GM21576 (cell line): ENCODE data around the gene AUTS2.
A peak's percentile ranks its signal among the peaks of the same experiment; 100 is the strongest.

Experiments
- ATAC-seq: cut with Tn5 transposase; IDR thresholded peaks from one replicate; pipeline ENCODE4 v1.9.1; 2021; ENCODE audit warnings: mild to moderate bottlenecking, moderate library complexity; ENCODE audit not compliant: unreplicated experiment

Gene AUTS2

DNA sequence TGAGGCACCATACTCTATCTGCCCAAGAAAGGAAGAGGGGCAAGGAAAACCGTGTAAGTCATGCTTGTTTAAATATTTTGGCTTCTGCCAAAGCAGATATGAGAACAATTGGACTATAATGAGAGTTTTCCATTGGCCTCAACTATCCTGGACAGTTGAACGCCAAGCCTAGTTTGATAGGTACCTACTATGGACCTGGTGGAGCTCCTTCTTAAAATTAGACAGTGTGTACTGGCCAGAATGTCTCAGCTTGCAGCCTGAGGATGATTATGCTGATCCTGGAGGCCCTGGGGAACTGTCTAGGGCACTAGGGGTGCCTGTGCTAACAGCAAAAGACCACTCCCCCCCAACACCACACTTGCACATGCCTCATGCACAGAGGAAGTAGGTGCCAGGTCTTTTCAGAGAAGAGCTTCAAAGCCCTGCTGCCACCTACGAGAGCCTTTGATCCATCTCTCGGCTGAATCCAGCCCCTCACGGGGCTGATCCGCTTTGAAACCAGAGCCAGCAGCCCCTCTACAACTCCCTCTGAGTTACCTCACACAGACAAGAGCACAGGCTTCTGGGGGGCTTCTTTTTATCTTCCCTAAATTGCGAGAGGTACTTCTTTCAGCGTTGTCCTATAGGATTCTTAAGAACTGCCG is 1059.8 kb downstream of the AUTS2 start:
- ATAC-seq, result no peak

DNA sequence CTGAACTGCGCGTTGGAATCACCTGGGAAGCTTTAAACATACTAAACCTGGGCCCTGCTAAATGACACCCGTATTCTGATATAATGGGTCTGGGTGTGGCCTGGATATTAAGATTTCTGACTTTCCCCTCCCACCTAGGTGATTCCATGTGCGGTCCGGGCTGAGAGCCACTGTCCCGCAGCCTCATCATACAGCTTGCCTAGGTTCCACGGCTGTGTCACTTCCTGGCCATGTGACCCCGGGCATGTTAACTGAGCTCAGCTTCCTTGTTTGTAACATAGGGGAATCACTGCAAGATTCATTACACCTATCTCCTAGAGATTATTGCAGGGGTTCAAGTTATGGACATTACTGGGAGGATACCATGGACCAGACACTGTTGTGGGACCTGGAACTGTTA is 1061.0 kb downstream of the AUTS2 start:
- ATAC-seq, result no peak

DNA sequence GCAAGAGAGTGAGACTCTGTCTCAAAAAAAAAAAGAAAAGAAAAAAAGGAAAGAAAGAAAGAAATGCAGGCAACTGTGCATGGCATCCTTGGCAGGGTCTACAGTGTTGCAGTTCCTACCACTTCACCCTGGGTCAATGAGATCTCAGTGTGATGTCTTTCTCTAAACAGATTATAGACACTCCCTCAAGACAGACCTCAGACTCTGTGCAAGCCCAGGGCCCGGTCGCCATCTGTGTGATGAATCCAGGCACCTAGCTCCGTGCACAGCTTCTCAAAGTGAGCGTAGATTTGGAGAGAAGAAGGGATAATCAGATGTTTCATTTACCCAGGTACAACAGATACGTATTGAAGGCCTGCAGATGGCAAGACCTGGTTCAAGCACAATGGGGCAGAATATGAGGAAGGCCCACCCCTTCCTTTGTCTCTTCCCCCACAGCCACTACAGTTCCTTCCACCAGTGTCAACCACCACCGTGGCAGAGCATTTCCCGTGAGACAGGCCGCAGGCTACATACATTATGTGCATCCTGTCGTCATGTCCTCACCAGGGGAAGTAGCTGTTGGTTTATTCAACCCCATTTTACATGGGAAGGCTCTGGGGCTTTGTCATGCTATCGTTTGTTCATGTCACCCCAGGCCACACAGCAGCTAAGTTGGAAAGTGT is 1062.0 kb downstream of the AUTS2 start:
- ATAC-seq, result no peak

DNA sequence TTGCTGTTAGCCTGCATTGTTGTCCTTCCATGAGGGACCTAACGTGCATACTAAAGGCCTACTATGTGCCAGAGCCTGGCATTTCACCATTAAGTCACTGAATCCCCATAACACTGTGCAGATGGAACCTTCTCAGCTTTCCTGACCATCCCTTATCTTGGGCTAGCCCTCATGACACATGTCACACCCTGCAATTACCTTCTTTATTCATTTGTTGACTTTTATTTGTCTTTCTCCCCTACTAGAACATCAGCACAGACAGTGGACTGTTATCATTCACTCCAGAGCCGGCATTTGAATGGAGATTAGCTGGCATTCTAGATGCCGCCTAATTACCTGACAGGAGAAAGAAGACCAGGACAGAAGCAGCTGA is 1062.5 kb downstream of the AUTS2 start:
- no peak for ATAC-seq

DNA sequence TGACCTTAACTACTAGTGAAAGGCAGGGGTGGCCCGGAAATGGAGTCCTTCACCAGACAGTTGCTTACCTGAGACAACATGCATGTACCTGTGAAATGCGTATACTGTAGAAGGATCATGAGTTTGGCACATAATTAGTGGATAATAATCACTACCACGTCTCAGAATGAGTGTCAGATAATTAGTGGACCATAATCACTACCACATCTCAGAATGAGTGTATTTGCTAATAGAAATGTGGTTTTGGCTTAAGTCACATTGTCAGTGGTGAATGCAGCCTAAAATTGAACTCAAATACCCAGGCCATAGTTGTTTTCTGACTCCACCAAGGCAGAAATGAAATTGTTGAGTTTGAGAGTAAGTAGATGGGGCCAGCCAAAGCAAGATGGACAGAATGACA is 1065.4 kb downstream of the AUTS2 start:
- ATAC-seq, result no peak

DNA sequence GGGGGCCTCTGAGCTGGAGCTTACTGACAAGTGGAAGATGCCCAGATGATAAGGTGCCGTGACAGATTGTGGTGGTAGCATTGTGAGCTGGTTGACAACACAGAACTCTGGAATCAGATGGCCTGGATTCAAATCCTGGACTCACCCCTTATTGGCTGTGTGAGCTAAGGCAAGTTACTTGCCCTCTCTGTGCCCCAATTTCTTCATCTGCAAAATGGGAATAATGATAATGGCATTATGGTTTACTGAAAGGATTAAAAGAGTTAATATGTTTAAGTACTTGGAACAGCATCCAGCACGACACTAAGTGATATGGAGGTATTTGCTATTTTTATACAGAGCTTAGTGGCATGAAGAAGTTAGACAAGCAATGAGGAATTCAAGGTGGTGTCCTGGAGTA is 1067.7 kb downstream of the AUTS2 start:
- ATAC-seq, result no peak

DNA sequence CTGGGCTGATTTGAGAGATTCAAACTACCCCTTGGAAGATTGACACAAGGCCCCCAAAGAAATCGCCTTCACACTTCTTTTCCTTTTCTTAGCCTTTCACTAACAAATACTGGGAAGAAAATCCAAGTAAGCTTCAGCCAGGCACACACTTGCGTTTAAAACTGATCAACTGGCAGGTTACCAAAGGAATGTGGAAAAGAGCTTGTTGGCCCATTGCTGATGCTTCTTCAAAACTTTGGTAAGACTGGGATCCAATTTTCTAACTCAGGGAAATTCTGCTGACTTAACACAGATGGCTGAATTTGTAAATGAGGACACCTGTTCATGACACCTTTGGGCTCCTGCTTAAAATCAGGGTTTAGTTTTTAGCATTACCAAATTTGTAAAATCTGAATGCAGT is 1069.1 kb downstream of the AUTS2 start:
- ATAC-seq, result no peak

DNA sequence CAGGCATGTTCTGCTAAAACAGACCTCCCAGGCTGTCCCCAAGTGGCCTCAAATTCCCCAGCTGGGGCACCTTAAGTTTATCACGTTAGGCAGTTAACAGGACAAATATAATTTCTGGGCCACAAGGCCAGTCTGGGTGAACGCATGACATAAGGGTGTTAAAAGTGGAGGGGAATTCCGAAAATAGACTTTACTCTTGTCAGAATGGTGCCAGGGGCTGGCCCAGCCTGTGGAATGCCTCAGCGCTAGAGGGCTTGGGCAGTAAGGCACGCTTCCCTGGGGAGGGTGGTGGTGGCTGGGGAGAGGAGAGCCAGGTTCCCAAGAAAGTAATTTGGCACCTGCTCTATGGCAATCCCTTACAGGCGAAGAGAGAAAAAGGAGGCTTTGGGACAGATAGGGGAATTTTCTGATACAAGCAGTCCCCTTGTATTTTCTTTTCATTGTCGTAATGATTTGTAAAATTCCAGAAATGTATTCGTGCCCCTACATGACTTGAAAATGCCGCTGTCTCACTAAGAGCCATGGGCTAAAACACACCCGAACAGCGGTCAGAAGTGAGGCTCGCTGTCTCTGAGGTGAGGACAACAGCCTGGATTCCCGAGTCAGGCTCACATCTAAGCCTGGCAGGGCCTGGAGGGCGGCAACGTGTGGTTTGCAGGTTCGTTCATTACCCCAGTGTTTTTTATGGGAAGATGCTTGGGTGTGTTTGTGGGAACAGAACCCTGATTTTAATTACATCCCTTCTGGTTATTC is 1070.5 kb downstream of the AUTS2 start:
- no peak for ATAC-seq

DNA sequence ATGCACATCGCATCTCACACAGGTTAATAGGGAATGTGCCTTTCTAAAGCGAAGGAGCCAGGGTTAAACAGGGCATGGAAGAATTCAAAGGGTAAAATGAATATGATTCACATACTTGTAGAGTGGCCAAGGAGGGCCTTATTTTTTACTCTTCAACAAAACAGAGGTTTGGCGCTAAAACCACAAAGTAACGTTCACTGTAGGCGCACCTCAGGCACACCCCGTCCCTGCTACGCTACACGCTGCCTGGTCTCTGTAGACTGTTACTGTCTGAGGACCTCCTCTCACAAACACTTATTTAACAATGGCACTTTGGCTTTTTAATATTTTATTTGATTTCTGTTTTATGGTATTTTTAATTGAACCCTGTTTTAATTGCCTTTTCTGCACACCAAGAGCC is 1071.6 kb downstream of the AUTS2 start:
- ATAC-seq, result no peak

DNA sequence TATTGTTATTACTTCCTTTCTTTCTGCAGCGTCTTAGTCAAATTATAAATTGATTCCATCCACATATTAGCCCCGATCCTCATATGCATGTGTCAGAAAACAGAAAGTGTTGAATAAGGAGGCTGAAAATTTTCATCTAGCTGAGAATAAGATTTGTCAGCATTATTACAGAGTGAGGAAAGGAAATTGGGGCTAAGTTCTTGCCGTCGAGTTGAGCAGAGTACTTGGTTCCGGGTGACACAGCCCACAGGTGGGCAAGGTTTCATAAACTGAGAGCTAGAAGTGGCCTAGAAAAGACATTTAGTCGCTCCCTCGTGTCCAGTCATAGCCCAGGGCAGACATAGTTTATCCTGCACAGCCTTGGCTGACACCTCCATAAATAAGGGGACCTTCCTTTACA is 1072.0 kb downstream of the AUTS2 start:
- ATAC-seq, result no peak

DNA sequence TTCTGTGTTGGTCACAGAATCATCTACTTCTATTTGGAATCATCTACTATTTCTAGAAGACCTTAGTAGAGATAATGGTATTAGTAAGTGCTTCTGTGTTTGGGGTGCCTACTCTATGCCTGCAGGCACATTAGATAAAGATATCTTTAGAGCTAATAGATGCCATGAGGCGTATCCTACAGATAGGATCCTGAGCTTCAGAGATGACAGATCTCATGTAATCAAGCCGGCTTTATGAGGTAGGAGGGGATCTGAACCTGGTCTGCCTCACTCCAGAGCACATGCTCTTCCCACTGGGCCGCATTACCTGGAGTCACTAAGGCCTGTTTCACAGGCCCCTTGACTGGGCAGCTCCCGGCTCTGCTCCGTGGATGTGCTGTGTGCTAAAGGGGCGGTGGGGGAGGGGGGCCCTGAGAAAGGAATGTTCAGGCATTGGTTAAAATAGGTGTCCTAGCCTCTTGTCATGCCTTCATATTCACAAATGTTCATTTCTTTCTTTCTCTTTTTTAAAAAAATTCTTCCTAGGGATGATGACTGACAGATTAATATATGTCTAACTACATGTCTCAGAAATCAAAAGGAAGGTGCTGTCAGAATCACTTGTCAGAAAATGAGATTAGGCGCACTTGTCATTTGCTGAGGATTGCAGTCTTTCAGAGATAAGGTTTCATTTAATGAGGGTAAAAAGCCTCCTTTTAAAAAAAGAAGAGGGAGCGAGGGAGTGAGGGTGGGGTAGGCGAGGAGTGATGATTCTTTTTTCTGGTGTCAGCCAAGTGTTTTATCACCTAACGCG is 1075.7 kb downstream of the AUTS2 start:
- ATAC-seq, result no peak

DNA sequence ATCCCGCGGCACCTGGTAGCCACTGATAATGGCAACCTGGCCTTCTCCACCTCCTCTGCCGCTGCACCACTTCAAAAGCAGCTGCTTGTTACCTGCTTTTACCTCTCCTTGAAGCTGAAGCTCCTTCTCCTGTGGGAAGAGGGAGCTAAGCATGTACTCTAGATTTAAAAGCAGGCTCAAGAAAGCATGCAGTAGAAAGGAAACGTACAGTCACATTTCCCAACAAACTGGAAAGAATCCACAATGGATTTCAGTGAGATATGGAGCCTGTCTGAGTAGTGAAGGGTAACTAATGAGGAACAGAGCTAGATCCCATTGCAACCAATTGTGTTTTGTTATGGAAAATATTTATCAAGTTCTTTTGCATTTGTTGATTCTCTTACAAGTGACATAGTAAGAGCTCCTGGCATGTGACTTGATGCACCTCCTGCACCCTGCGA is 1076.3 kb downstream of the AUTS2 start:
- ATAC-seq, result no peak

DNA sequence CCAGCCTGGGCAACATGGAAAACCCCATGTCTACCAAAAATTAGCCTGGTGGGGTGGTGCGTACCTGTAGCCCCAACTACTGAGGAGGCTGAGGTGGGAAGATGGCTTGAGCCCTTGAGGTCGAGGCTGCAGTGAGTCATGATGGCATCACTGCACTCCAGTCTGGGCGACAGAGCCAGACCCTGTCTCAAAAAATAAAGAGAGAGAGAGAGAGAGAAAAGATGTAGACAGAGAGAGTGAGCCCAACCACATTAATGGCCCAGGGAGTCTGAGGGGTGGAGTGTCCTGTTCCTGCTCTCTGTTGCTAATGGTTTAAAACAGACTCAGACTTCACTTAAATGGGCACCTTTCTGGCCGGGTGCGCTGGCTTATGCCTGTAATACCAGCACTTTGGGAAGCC is 1078.0 kb downstream of the AUTS2 start:
- no peak for ATAC-seq

DNA sequence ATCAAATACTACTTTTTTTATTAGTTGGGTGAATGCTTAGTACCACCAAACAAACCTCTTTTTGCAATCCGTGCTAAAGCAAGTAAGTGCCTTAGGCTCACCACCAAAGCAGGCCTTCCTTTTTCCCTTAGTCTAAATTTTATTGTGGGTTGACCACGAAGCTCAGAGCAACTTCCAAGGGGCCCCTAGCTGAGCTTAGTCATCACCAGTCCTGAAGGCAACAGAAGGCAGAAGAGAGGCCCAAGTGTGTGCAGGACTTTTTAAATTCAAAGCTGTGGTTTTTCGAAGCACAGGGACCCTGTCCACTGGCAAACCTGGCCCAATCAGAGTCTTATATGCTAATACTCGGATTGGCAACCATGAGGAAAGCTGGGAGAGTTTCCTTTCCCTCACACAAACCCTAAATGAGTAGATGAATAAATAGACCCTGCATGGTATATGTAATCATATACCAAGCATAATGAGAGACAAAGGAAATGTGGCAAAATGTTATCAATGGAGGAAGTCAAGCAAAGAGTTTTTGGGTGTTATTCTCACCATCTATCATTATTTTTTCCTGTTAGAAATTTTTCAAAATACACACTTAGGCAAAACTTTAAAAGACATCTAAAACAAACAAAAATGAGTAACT is 1080.5 kb downstream of the AUTS2 start:
- no peak for ATAC-seq

DNA sequence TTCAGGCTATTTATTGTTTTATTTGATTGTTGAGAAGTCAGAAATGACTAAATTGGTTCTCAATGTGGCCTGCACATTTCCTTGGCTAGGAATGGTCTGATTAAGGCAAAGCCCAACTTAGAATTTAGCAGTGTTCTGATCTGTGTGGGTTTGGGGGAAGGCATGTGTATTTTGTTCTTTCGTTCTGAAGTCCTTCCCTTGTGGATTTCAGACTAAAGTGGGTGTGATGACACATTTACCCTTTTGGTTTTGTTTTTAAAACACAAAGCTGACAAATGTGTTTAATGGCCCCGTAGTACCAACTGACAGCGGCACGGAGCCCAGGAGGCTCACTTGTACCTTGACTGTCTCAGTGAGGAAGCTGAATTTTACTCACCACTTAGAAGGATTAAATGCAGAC is 1081.4 kb downstream of the AUTS2 start:
- ATAC-seq, result no peak

DNA sequence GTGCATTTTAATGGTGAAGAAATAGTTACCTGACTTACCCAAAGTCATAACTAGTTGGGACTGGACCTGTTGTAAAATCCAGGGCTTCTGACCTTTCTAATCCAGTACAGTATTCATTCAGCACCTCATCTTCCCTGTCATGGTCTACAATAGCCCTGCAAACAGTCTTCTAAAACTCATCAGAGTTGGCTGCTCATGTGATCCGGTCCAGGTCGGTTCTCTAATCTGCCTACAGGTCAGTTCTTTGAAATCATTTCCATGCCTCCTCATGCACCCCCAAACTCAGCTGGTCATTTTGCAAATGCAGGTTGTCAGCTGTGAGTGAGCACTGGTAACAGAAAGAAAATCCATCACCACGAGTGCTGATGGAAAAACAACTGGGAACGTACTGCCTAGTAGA is 1082.0 kb downstream of the AUTS2 start:
- no peak for ATAC-seq

DNA sequence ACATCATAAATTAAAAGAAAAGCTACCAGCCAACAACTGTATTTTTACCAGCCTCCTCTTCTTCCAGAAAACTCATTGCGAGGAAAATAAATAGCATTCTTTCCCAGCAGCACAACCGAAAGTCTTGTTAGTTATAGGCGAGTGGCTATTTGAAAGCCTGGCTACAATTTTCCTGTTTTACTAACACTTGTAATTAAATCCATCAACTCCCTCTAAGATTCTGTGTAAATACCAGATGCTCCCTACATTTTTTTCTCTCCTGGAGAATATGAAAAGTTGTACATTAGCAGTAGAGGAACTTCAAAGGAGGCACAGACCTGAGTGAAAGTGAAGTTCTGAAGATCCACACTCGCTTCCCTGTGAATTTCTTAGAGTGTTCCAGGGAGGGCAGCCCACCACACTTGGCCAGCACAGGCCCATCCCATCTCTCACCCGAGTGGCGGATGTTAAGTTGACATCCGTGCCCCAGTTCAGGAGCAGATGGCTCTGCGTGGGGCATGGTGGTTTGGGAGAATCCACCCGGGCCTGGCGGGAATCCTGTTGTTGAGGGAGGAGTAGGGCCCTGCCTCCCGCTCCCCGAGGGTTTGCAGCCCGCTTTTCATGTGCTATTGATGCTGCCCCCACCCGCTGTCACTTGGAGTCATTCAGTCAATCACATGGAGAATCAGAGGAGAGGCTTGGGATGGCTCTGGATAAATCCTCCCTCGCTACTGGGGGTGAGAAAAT is 1082.6 kb downstream of the AUTS2 start:
- no peak for ATAC-seq

DNA sequence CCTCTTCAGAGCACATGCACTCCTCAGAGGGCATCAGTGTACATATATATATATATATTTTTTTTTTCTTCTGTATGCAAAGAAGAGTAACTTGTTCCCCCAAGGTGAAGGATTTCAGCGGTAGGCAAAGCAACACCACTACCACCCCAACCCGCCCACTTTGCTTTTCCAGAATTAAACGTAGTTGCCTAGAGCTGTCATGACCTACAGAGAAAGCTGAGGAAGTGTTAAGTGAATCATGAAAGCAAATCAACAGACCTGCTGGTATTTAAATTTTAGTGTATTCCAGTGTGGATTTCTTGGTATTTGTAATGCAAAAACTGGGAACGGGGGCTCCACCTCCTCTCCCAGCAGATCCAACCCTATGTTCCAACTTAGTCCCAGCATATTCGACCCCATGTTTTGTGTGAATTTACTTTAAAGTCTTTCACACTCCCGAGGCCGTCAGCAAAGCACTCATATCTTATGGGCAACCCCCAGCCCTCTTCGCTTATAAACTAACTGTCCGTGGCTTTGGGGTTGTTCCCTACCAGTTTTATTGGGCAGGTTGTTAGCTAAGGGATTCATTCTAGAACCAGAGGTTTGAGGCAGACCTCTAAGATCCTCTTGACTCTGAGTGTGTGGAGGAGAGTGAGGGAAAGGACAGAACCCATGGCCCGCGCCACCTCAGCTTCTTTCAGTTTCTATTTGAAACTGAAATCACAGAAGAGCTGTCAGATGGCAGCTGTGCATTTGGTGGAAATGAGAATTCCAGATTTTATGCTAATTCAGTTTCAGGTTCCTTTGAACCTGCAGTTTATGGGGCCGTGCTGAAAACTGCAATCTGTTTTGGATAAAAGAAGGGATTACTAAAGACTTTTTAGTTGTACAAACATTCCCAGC is 1083.4 kb downstream of the AUTS2 start:
- ATAC-seq, result peak; percentile 85

DNA sequence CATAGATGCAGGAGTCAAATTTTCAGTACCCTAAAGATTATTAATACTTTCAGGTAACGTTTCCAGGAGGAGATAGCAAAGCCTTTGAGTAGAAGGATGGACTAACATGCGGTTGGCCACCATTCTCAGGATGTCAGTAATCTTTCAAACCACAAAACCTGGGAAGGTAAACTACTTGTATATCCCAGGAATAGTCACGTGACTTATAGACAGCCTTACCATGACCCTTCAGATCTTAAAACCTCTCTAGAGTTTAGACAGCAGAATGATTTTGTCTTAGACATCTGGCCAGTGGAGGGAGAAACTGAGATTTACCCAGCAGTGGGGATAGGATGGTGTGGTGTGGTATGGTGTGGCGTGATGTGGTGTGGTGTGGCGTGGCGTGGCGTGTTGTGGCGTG is 1085.9 kb downstream of the AUTS2 start:
- ATAC-seq, result no peak
